Measurements from ENCODE around the gene FAM117A.

- TF ChIP-seq CTCF (IDR thresholded peaks at IDR 0.05) (no peak), EP300 (IDR thresholded peaks at IDR 0.05) (no peak), POLR2A (IDR thresholded peaks at IDR 0.05) (no peak), POLR2AphosphoS5 (IDR thresholded peaks at IDR 0.05) (no peak)
Measured at GRCh38 chr17:49664706-49665211, 99.2 kb downstream of the FAM117A start.

Data from upper lobe of left lung (tissue), 4 donors.